Duodenal mucosa (tissue), 2 donors: Measurements from ENCODE around the gene ICAM3.
A peak's percentile ranks its signal among the peaks of the same experiment; 100 is the strongest.

ENCODE experiments used
- H3K27ac ChIP-seq: one replicate; pipeline ENCODE4 v1.7.0; 2013; ENCODE audit warnings: low read depth, low read length
- H3K27me3 ChIP-seq, 2 donors: one replicate each; pipeline ENCODE4 v1.7.0; 2013; ENCODE audit warnings: low read length in 2 of 2, control low read depth in 1 of 2; ENCODE audit not compliant: insufficient read depth in 2 of 2, control insufficient read depth in 1 of 2
- H3K36me3 ChIP-seq, 2 donors: one replicate each; pipeline ENCODE4 v1.7.0; 2013; ENCODE audit warnings: low read length in 2 of 2, control low read depth in 1 of 2; ENCODE audit not compliant: insufficient read depth in 2 of 2, control insufficient read depth in 1 of 2
- H3K4me1 ChIP-seq, 2 donors: one replicate each; pipeline ENCODE4 v1.7.0; 2013; ENCODE audit warnings: low read length in 2 of 2, control low read depth in 1 of 2; ENCODE audit not compliant: insufficient read depth in 2 of 2, control insufficient read depth in 1 of 2
- H3K4me3 ChIP-seq, 2 donors: one replicate each; pipeline ENCODE4 v1.7.0; 2013; ENCODE audit warnings: low read length in 2 of 2, low read depth in 1 of 2
- H3K9ac ChIP-seq, 2 donors: one replicate each; pipeline ENCODE4 v1.7.0; 2013; ENCODE audit warnings: low read length in 2 of 2, low read depth in 1 of 2
- H3K9me3 ChIP-seq, 2 donors: one replicate each; pipeline ENCODE4 v1.7.0; 2013; ENCODE audit warnings: low read length in 2 of 2, control low read depth in 1 of 2; ENCODE audit not compliant: control insufficient read depth in 1 of 2

The ICAM3 gene

DNA sequence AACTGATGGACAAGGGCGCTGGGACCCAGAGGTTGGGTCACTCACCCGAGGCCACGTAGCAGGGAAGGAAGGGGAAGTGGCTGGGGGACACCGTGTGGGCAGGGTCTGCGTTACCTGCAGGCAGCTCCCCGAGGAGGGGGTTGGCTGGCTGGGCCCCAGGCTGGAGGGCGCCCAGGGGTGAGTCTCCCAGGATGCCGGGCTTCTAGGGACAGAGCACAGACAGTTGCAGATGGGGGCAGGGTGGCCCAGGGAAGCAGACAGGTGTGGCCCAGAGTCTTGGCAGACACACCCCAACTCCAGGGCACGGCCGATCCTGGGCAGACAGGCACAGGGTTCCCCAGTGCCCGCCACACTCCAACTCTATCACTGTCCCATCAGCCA, 18.0 kb downstream of the ICAM3 start:
- Histone ChIP-seq H3K9ac (peak overlapping the region; percentile 5 to 74), H3K27ac (peak overlapping the region; percentile 65)

DNA sequence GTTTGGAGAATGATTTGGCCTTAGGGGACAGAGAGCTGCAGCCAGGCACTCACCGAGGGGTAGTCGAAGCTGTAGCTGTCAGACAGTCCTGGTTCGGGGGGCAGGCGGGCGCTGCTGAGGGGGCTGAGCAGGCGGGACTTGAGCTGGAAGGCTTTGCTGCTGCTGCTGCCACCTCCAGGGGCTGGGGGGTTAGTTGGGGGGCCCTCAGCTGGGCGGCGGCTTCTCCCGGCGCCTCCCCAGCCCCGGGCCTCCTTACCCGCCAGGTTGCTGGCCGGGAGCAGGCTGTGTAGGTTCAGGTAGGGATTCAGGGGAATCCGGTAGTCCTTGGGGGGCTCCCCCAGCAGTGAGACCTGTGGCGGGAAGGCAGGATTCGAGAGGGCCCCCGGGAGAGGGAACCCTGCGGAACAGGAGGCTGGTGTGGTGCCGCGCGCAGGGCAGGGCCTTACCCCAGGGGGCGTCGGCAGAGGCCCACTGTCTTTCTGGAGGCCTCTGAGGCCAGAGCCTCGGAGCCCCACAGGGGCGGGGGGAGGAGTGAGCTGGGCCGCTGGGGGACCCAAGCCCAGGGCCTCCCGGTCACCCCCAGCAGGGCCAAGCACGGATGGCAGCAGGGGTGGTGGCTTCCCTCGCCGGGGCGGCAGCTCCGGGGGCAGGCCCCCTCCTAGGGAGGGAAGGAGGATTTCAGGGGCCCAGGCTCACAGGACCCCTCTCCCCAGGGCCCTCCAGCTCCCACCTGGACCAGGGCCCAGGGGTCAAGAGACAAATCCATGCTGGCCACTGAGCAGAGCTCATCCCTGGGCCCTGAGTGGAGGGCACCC, 18.6 kb downstream of the ICAM3 start:
- peaks cover 28 to 35% of the 10 kb centered on the region in 2 donors for H3K4me1 ChIP-seq
- no peaks in the 10 kb centered on the region for H3K27me3 ChIP-seq
- H3K36me3 ChIP-seq: peaks cover 27 to 72% of the 10 kb centered on the region in 2 donors
- peak overlapping the region in 1 of 2 donors; percentile 5 for H3K9ac ChIP-seq
- H3K4me3 ChIP-seq: no peak overlapping the region
- no peaks in the 10 kb centered on the region for H3K9me3 ChIP-seq
- peak overlapping the region; percentile 65 for H3K27ac ChIP-seq

More for the DNA sequence above, 18.0 kb downstream of the ICAM3 start:
- no peaks in the 10 kb centered on the region for H3K27me3 ChIP-seq
- H3K36me3 ChIP-seq: peaks cover 27 to 78% of the 10 kb centered on the region in 2 donors
- H3K9me3 ChIP-seq: no peaks in the 10 kb centered on the region
- H3K4me1 ChIP-seq: peaks cover 22 to 29% of the 10 kb centered on the region in 2 donors
- peak overlapping the region in 1 of 2 donors; percentile 55 for H3K4me3 ChIP-seq

DNA sequence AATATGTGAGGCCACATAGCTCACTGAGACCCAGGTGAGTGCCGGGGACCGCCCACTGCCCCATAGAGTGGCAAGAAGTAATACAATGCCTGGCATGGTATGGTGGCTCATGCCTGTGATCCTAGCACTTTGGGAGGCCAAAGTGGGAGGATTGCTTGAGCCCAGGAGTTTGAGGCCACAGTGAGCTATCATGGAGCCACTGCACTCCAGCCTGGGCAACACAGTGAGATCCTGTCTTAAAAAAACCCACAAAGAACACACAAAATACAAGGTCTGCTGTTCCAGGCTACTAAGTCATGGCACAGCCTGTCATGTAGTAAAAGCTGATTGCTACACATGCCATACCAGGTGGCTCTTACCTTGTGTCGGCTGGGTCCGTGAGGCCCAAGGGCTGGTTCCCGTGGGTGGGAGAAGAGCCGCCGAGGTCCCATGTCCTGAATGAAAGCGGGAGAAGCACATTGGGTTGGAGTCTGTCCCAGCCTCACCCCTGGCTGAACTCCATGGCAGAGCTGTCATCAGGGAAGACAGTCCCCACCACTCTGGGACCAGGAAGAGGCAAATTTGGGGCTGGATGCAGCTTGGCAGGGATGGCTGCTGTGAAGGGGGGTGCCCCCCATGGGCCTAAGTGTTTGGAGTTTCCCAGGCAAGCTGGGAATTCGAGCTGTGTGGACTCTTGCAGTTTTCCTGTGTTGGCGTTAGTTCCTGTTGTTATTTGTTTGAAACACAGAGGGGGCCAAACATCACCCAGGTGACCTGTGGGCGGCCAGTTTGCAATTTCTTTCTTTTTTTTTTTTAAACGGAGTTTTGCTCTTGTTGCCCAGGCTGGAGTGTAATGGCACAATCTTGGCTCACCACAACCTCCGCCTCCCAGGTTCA, 20.4 kb downstream of the ICAM3 start:
- no peak overlapping the region for H3K4me3 ChIP-seq
- no peak overlapping the region for H3K9ac ChIP-seq
- H3K27me3 ChIP-seq: no peaks in the 10 kb centered on the region
- H3K4me1 ChIP-seq: peaks cover 35 to 38% of the 10 kb centered on the region in 2 donors
- H3K27ac ChIP-seq: no peak overlapping the region
- H3K36me3 ChIP-seq: peaks cover 24 to 57% of the 10 kb centered on the region in 2 donors
- H3K9me3 ChIP-seq: no peaks in the 10 kb centered on the region

- Histone ChIP-seq H3K27me3 (no peaks in the 10 kb centered on the region), H3K36me3 (peaks cover 24 to 46% of the 10 kb centered on the region in 2 donors), H3K9ac (no peak overlapping the region), H3K9me3 (no peaks in the 10 kb centered on the region), H3K4me3 (no peak overlapping the region), H3K4me1 (peaks cover 33 to 35% of the 10 kb centered on the region in 2 donors), H3K27ac (no peak overlapping the region)
Measured at GRCh38 chr19:10317857-10318462, 21.5 kb downstream of the ICAM3 start.

DNA sequence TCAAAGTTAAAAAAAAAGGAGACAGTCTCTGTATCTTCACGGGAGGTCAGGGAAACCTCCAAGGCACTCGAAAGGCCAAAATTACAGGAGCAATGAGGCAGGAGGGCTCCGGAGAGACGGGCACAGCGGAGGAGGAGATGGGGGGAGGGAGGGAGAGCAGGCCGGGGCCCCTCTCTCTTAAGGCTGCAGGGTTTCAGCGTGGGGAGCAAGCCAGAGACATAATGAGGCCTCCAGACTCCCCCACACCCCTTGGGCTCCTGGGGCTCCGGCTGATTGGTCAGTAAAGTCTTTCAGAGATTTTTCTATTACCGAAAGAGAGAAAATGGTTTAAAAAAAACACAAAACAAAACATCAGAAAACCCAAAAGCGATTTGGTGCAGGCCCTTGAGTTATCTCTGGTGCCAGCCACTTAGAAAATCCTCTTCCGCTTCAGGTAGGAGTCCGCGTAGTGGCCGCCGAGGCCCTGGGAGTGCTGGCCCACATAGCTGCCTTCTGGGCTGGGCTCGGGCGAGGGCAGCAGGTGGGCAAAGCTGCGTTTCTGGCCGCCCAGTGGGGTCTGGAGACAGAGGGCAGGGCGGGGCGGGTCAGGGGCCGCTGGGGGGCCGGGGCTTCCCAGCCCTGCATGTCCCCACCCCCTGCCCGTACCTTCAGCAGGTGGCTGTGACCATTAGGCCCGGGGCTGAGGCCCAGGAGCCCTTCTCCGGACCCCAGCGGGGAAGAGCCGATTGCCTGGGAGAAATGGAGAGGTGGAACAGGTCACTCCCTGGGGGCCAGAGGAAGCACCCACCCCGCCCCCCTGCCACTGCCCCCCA, 22.2 kb downstream of the ICAM3 start:
- Histone ChIP-seq H3K27ac (no peak overlapping the region), H3K9me3 (no peaks in the 10 kb centered on the region), H3K36me3 (peaks cover 20 to 39% of the 10 kb centered on the region in 2 donors), H3K27me3 (no peaks in the 10 kb centered on the region), H3K4me1 (peaks cover 26 to 28% of the 10 kb centered on the region in 2 donors), H3K9ac (no peak overlapping the region), H3K4me3 (no peak overlapping the region)

DNA sequence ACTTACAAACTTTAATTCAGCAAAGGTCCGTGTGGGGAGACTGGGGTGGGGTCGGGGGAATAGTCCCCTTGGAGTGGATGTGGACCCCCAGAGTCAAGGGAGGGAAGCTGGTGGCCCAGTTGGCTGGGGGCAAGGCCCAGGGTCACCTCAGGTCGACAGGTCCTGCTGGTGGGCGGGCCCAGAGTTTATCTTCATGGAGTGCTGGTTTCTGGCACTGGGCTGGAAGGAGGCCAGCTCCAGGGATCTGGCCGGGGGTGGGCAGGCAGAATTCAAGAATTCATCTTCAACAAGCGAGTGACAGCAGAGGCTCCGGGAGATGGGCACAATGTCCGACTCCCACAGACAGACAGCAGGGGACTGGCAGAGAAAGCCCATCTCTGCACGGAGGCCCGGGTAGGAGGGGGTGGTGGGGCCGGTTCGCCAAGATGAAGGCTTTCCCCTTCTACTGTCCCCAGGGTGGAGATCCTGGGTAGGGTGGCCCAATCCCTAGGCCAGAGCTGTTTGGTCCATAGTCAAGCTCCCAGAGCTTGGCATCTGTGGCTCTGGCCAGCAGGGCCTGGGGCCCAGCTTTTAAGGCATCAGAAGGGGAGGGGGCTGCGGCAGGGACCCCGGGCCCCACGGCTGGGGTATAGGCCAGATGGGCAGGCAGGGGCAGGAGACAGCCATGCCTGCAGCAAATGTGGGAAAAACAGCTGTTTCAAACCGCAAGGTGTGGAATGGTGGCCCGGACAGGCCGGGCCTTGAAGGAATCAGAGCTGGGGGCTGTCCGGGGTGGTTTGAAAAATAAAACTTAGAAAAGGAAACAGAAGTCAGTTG, 23.0 kb downstream of the ICAM3 start:
- Histone ChIP-seq H3K9me3 (no peaks in the 10 kb centered on the region), H3K27me3 (no peaks in the 10 kb centered on the region), H3K36me3 (peaks cover 20 to 33% of the 10 kb centered on the region in 2 donors), H3K4me1 (peaks cover 18 to 26% of the 10 kb centered on the region in 2 donors), H3K9ac (no peak overlapping the region), H3K4me3 (peak overlapping the region; percentile 78 to 88), H3K27ac (no peak overlapping the region)

DNA sequence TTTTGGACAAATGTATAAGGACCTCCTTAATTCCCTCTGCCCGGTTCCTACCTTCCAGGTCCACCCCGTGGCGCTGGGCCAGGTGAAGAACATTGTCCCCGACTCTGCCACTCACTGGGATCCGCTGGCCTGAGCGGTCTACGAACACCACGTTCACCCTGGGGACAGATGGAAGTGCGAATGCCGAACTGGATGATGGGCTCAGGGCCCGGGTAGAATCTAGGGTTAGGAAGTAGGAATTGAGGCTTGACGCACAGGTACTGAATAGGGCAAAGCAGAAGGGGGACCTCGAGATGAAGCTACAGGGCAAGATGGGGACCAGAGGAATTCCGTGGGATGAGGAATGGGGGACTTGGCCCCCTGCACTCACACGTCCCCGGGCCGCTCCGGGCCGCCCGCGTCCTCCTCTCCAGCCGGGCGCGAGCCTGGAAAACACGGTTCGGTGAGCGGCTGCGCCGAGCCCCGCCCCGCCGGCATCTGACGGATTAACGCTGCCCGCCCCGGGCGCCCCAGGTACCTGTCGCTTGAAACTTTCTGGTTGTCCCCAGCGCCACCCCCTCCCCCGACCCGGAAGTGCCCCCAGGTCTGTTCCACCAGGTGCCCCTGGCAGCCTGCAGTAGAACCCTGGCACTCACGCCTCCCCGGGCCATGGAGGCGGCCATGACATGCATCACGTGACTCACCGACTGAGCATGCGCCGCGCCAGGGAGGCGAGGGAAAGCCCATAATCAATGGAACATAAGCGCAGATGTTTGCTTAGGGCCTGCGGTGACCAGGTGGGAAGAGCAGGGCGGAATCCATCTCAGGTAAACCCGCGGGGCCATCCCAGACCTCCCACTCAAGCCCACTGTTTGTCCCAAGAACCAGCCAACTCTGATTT, 23.8 kb downstream of the ICAM3 start, which contains the start of gene FDX2:
TSS of gene FDX2 (minus strand) at position 681 of the 880 bp plus-strand sequence. CDS start at position 662, 19 bp downstream.
- H3K9ac ChIP-seq: peak within 1 kb of the TSS; percentile 34 to 58

DNA sequence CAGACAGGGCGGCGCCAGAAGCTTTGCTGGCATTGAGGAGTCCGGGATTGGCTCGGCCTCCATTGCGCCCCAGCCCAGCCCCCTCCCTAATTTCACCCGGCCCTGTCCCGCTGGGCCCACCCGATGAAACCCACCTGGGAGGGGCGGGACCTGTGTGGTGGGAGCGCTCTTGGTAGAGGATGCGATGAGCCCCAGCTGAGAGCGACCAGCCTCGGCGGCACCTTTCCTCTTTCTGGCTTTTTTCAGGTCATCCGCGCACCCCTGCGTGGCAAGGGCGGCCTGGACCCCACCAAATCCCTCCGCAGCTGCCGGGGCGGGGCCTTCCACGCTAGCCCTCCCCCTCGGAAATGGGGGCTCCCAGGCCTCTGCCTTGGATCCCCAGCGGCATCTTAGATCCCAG, 30.0 kb downstream of the ICAM3 start, which contains the start of gene ZGLP1:
TSS of gene ZGLP1 (minus strand) at position 393 of the 400 bp plus-strand sequence.
- Histone ChIP-seq H3K27ac (no peak within 1 kb of the TSS), H3K4me3 (no peak within 1 kb of the TSS), H3K9me3 (no peaks in the 10 kb centered on the region), H3K4me1 (peaks cover 0 to under 1% of the 10 kb centered on the region in 2 donors), H3K9ac (no peak within 1 kb of the TSS), H3K27me3 (no peaks in the 10 kb centered on the region), H3K36me3 (no peaks in the 10 kb centered on the region)

More for the DNA sequence above, 23.8 kb downstream of the ICAM3 start, which contains the start of gene FDX2:
- Histone ChIP-seq H3K27me3 (no peaks in the 10 kb centered on the region), H3K4me1 (peaks cover 10 to 18% of the 10 kb centered on the region in 2 donors), H3K9me3 (no peaks in the 10 kb centered on the region), H3K36me3 (peaks cover 20 to 27% of the 10 kb centered on the region in 2 donors), H3K4me3 (peak within 1 kb of the TSS; percentile 78 to 88), H3K27ac (no peak within 1 kb of the TSS)
